PC-3 (cell line): Measurements from ENCODE around the gene MEX3A. TPM values are rescaled to one million over a fixed set of nuclear protein-coding genes. Genes with fewer than 3 reads are reported as not detected.

Experiments used
- ATAC-seq: fragments of 200-7000 bp; cut with Tn5 transposase; 2 replicates; pipeline ENCODE4 v1.9.1; 2020; ENCODE audit warnings: mild to moderate bottlenecking, moderate library complexity
- BruUV-seq: library from RNA; stranded (reverse); fragments of 400-500 nt; replicated peaks from 2 replicates; lab custom pipeline; 2021; lab: Mats Ljungman, UMichigan
- CTCF ChIA-PET: fragments of 300-600 bp; sonication (Branson Sonifier 250); formaldehyde crosslinking; loops from one replicate; lab custom pipeline; 2022; ENCODE audit warnings: antibody characterized with exemption; lab: Charles Lee
- POLR2A ChIA-PET: fragments of 300-600 bp; sonication (Branson Sonifier 250); formaldehyde crosslinking; loops from one replicate; lab custom pipeline; 2022; ENCODE audit warnings: antibody characterized with exemption; ENCODE audit not compliant: unreplicated experiment; lab: Charles Lee
- DNase-seq: peaks from one replicate; pipeline ENCODE4 v3.0.0-alpha.2; 2015
- H2AFZ ChIP-seq: fragments of 300-600 bp; sonication (generic); 2 replicates; pipeline ENCODE4 v1.6.0; 2016; ENCODE audit warnings: antibody characterized with exemption, low read length
- H3F3A ChIP-seq: fragments of 300-600 bp; sonication (generic); one replicate; pipeline ENCODE4 v1.6.0; 2017; ENCODE audit warnings: antibody characterized with exemption, low read length, control low read depth, mild to moderate bottlenecking; ENCODE audit not compliant: unreplicated experiment
- H3K27ac ChIP-seq: fragments of 300-600 bp; sonication (generic); 2 replicates; pipeline ENCODE4 v1.5.1; 2016; ENCODE audit warnings: mild to moderate bottlenecking, low read length
- H3K27me3 ChIP-seq: fragments of 300-600 bp; sonication (generic); 2 replicates; pipeline ENCODE4 v1.6.1; 2016; ENCODE audit warnings: low read length, mixed read lengths
- H3K36me3 ChIP-seq: fragments of 300-600 bp; sonication (generic); 2 replicates; pipeline ENCODE4 v1.6.1; 2016; ENCODE audit warnings: low read depth, mixed run types, low read length, mixed read lengths
- H3K4me1 ChIP-seq: fragments of 300-600 bp; sonication (generic); 2 replicates; pipeline ENCODE4 v1.5.1; 2016; ENCODE audit warnings: low read length; ENCODE audit not compliant: insufficient read depth
- H3K4me2 ChIP-seq: fragments of 300-600 bp; sonication (generic); 2 replicates; pipeline ENCODE4 v1.6.0; 2016; ENCODE audit warnings: low read length
- H3K4me3 ChIP-seq: fragments of 300-600 bp; sonication (generic); 2 replicates; pipeline ENCODE4 v1.5.1; 2016; ENCODE audit warnings: mild to moderate bottlenecking, low read length, mixed read lengths
- H3K79me2 ChIP-seq: fragments of 300-600 bp; sonication (generic); 2 replicates; pipeline ENCODE4 v1.6.1; 2017; ENCODE audit warnings: low read length, mixed read lengths
- H3K9ac ChIP-seq: fragments of 300-600 bp; sonication (generic); 2 replicates; pipeline ENCODE4 v1.6.0; 2016; ENCODE audit warnings: mild to moderate bottlenecking, low read length
- H3K9me2 ChIP-seq: fragments of 300-600 bp; sonication (generic); replicated peaks from 2 replicates; pipeline ENCODE4 v1.6.1; 2016; ENCODE audit warnings: mixed run types, low read length, mixed read lengths
- H3K9me3 ChIP-seq: fragments of 300-600 bp; sonication (generic); 2 replicates; pipeline ENCODE4 v1.6.1; 2016; ENCODE audit warnings: low read length, mixed read lengths
- H4K20me1 ChIP-seq: fragments of 300-600 bp; sonication (generic); 2 replicates; pipeline ENCODE4 v1.6.1; 2016; ENCODE audit warnings: low read length, mixed read lengths
- EZH2 ChIP-seq: fragments of 300-600 bp; sonication (generic); IDR thresholded peaks from one replicate; pipeline ENCODE4 v1.6.1; 2017; ENCODE audit warnings: antibody characterized with exemption, mild to moderate bottlenecking, low read length; ENCODE audit not compliant: unreplicated experiment
- EZH2phosphoT487 ChIP-seq: fragments of 300-600 bp; sonication (generic); IDR thresholded peaks from 2 replicates; pipeline ENCODE4 v1.6.1; 2018; ENCODE audit warnings: mild to moderate bottlenecking, antibody characterized with exemption, low read length, borderline replicate concordance
- intact Hi-C: fragments of 100-400 bp; cut with micrococcal nuclease; formaldehyde crosslinking; loops from 2 replicates; pipeline ENCODE4 v1.9.0; 2023
- total RNA-seq: library from RNA; depleted of rRNA; stranded (reverse); fragments of >200 nt; gene quantifications from 2 replicates; pipeline ENCODE4 v1.2.3, GENCODE V29; 2014
- TF ChIP-seq, protein P1 (sequence below): fragments of 300-600 bp; sonication (generic); conservative IDR thresholded peaks from 2 replicates; pipeline ENCODE4 v1.5.1; 2017; ENCODE audit warnings: antibody characterized with exemption, low read depth, mild to moderate bottlenecking, low read length

The MEX3A gene
- total RNA-seq, 1 experiment from 2014 or later = 12.9 TPM

DNA sequence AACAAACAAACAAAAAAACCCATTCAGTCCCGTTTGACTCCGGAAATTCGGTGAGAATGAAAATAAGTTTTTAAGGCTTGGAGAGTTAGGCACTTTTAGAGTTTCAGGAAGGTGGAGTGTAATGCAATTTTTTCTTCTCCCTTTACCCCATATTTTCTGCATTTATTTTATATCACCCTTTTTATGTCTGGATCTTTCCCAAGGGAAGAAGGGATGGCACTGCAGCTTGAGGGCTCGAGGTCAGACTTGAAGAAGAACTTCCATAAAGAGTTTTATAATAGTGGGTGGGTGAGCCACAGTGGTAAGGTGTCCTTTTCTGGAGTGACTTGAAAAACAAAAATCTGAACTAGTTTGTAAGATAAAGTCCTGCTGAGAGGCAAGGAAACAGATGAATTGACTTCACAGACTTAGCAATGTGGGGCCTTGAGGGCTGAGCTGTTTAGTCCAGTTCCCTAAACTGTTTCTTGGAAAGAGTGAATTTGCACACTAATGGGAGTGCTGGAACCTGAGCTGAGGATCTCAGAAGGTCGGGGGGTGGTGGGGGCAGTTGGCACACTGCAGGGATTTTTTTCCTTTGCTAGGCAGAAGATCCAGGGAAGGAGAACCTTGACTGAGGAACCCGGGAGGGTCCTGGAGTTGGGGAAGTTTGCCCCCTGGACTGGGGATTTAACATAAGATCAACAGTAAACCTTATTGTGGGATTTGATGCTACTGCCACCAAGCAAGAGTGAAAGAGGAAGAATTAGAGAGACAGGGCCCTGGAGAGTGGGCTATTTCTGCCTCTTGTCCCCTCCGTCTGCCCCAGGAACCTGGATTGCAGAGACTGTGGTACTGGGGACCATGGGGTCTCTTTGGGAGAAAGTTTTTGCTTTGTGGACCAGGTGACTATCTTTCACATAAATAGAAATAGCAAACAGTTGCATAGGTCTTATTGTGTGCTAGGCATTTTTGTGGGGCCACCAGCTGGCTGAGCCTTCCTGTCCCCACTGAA lies 1.8 kb upstream of the MEX3A start:
- intact Hi-C loops = no loop called here
- no peak overlapping the region for H3K4me3 ChIP-seq
- H3K27ac ChIP-seq = no peak overlapping the region
- POLR2A ChIA-PET = interaction anchor here (0.6 kb wide), 1 partner anchor 102 kb away, joined by 4 read pairs; no protein-coding TSS in a partner anchor
- H3K9me2 ChIP-seq = no peaks in the 10 kb centered on the region
- no peaks in the 10 kb centered on the region for H3F3A ChIP-seq
- BruUV-seq = TSS peak; percentile 34
- no peaks in the 10 kb centered on the region for H3K27me3 ChIP-seq
- H3K4me2 ChIP-seq = peak overlapping the region; percentile 91; the same call in 1 of the 2 replicates
- no peaks in the 10 kb centered on the region for H3K9me3 ChIP-seq
- no peak for DNase-seq
- no peak overlapping the region for H3K9ac ChIP-seq
- ATAC-seq = no peak
- TF ChIP-seq, protein P1, sequence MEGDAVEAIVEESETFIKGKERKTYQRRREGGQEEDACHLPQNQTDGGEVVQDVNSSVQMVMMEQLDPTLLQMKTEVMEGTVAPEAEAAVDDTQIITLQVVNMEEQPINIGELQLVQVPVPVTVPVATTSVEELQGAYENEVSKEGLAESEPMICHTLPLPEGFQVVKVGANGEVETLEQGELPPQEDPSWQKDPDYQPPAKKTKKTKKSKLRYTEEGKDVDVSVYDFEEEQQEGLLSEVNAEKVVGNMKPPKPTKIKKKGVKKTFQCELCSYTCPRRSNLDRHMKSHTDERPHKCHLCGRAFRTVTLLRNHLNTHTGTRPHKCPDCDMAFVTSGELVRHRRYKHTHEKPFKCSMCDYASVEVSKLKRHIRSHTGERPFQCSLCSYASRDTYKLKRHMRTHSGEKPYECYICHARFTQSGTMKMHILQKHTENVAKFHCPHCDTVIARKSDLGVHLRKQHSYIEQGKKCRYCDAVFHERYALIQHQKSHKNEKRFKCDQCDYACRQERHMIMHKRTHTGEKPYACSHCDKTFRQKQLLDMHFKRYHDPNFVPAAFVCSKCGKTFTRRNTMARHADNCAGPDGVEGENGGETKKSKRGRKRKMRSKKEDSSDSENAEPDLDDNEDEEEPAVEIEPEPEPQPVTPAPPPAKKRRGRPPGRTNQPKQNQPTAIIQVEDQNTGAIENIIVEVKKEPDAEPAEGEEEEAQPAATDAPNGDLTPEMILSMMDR = no peak
- TF ChIP-seq EZH2 = no peak
- TF ChIP-seq EZH2phosphoT487 = no peak
- H3K36me3 ChIP-seq = no peaks in the 10 kb centered on the region
- no peaks in the 10 kb centered on the region for H4K20me1 ChIP-seq
- peaks cover 29% of the 10 kb centered on the region for H3K79me2 ChIP-seq
- CTCF ChIA-PET = interaction anchor here (0.6 kb wide), 1 partner anchor 197 kb away, joined by 3 read pairs; no protein-coding TSS in a partner anchor
- H2AFZ ChIP-seq = no peak overlapping the region
- peaks cover 12% of the 10 kb centered on the region for H3K4me1 ChIP-seq

DNA sequence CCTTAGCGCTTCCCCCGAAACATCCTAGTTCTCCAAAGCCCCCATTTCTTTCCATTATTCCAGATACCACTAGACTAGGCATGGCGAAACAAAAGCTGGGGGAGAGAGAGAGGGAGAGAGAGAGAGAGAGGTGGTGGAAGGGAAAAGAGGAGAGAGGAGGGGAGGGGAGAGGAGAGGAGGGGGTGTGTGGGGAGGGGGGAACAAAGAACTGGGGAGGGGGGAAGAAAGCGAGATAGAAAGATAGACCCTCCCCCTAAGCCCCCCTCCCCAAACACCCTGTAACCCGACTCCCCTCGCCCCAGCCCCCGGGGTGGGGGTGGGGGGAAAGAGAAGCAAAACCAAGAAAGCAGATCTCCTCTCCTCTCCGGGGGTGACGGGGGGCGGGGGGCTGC lies 352 bp downstream of the MEX3A start:
- DNase-seq = no peak
- ATAC-seq = peak; percentile 3; the same call in 1 of the 2 replicates
- Histone ChIP-seq H3K9ac (peak overlapping the region; percentile 78), H3F3A (no peaks in the 10 kb centered on the region), H3K79me2 (peaks cover 29% of the 10 kb centered on the region), H3K27ac (no peak overlapping the region), H4K20me1 (no peaks in the 10 kb centered on the region), H2AFZ (peak overlapping the region; percentile 95), H3K27me3 (no peaks in the 10 kb centered on the region), H3K9me2 (no peaks in the 10 kb centered on the region), H3K4me3 (peak overlapping the region; percentile 78), H3K36me3 (peaks cover 6% of the 10 kb centered on the region; the same call in 1 of the 2 replicates), H3K9me3 (no peaks in the 10 kb centered on the region), H3K4me2 (peak overlapping the region; percentile 91), H3K4me1 (peaks cover 12% of the 10 kb centered on the region)
- intact Hi-C loops = loop anchor here (1.0 kb wide), 1 partner anchor 28 kb away; the partner anchor contains the start of gene LAMTOR2
- TF ChIP-seq EZH2phosphoT487 (no peak), EZH2 (no peak)
- TF ChIP-seq, protein P1 = no peak
- ChIA-PET POLR2A (no interaction called here), CTCF (no interaction called here)
- no TSS peak for BruUV-seq
